T-helper 17 cell (primary cell): ENCODE data around the gene BBX. TPM values are rescaled to one million over a fixed set of nuclear protein-coding genes. Genes with fewer than 3 reads are reported as not detected.

Experiments
- ATAC-seq: fragments of 150-1000 bp; cut with Tn5 transposase; 2 replicates; pipeline ENCODE4 v1.10.0; 2021; ENCODE audit warnings: mild to moderate bottlenecking, moderate library complexity
- DNase-seq, 3 donors: peaks; one replicate each; pipeline versions ENCODE4 v3.0.0 to v3.0.0-alpha.2; 2020 to 2021
- H3K9me3 ChIP-seq: one replicate; pipeline ENCODE4 v1.7.0; 2013; ENCODE audit warnings: low read length, mild to moderate bottlenecking; ENCODE audit not compliant: control insufficient read depth, poor library complexity, severe bottlenecking
- H3K27ac Mint-ChIP-seq: one replicate; pipeline ENCODE4 v1.8.0; 2022; ENCODE audit warnings: mild to moderate bottlenecking, moderate library complexity, mixed read lengths
- H3K27me3 Mint-ChIP-seq: one replicate; pipeline ENCODE4 v1.8.0; 2022; ENCODE audit warnings: mixed read lengths
- H3K36me3 Mint-ChIP-seq: one replicate; pipeline ENCODE4 v1.8.0; 2022; ENCODE audit warnings: low read depth, mixed read lengths
- H3K4me1 Mint-ChIP-seq: one replicate; pipeline ENCODE4 v1.8.0; 2022; ENCODE audit warnings: mild to moderate bottlenecking, mixed read lengths
- H3K4me3 Mint-ChIP-seq: one replicate; pipeline ENCODE4 v1.8.0; 2022; ENCODE audit warnings: mild to moderate bottlenecking, moderate library complexity, mixed read lengths
- total RNA-seq, 4 donors: library from RNA in 2 of 4; stranded (reverse) in 2 of 4; gene quantifications; one replicate each; pipeline ENCODE4 v1.2.3 and lab custom pipeline; 2022 to 2026

The BBX gene
- total RNA-seq, 2 donors from 2014 or later: 76.3 to 86.5 TPM

DNA sequence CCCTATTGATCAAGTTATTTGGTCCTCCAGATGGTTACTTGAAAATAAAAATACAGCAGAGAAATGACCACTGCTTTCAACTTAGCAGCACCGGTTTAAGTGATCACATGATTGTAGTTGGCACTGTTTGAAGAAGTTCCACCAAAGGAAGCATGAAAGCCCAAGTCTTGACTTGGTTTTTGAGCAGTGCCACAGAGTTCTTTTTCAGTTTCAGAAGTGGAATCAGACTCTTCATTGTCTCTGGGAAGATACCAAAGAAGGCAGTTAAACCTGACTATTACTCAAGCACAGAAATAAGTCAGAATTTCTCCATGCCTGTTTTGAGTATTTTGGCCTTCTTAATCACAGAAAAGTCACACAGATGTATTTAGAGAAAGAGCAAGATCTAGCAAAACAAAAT lies 66.7 kb downstream of the BBX start:
- Mint-ChIP-seq H3K4me1 (peaks cover 28% of the 10 kb centered on the region), H3K27me3 (no peaks in the 10 kb centered on the region), H3K4me3 (no peak overlapping the region), H3K36me3 (peaks cover 5% of the 10 kb centered on the region), H3K27ac (no peak overlapping the region)
- DNase-seq (no peak), ATAC-seq (no peak)
- H3K9me3 ChIP-seq: no peaks in the 10 kb centered on the region

GRCh38 chr3:107590786-107591185 lies 68.0 kb downstream of the BBX start:
- H3K9me3 ChIP-seq: no peaks in the 10 kb centered on the region
- H3K36me3 Mint-ChIP-seq: peaks cover 2% of the 10 kb centered on the region
- H3K4me1 Mint-ChIP-seq: peaks cover 26% of the 10 kb centered on the region
- H3K27ac Mint-ChIP-seq: no peak overlapping the region
- ATAC-seq (no peak), DNase-seq (no peak)
- no peak overlapping the region for H3K4me3 Mint-ChIP-seq
- no peaks in the 10 kb centered on the region for H3K27me3 Mint-ChIP-seq

DNA sequence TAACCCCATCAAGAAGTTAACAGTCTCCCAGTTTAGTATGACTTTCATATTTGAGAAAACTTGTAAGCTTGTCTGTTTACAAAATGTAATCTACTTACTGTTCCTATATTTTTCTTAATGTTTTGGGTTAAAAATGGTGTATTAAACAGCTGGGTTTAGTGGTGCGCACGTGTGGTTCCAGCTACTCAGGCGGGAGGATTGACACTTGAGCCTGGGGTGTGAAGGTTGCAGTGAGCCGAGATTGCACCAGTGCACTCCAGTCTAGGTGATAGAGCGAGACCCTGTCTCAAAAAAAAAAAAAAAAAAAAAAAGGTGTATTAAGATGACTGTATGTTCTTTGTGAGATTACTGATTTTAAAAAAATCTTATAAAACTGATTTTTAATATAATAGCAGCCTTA lies 69.3 kb downstream of the BBX start:
- H3K4me1 Mint-ChIP-seq: peaks cover 31% of the 10 kb centered on the region
- no peaks in the 10 kb centered on the region for H3K9me3 ChIP-seq
- H3K36me3 Mint-ChIP-seq: peaks cover 2% of the 10 kb centered on the region
- H3K27me3 Mint-ChIP-seq: no peaks in the 10 kb centered on the region
- ATAC-seq: no peak
- DNase-seq: no peak
- H3K27ac Mint-ChIP-seq: no peak overlapping the region
- no peak overlapping the region for H3K4me3 Mint-ChIP-seq

DNA sequence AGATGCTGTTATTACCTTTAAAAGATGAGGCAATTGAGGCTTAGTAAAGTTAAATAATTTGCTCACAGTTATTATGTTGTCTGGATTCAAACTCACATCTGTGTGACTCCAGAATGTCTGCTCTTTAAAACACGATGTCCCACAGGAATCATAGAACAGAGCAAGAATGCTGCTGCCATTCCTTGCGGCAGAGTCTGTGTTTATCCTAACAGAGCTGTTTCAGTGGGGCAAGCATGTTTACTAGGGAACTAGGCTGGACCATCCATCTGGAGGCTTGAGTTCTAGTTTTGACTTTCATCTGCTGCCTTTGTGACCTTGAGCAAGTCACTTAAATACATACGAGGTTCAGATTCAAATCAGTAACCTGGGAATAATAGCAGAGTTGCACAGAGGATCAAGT lies 72.1 kb downstream of the BBX start:
- DNase-seq (no peak), ATAC-seq (no peak)
- Mint-ChIP-seq H3K36me3 (no peaks in the 10 kb centered on the region), H3K27me3 (no peaks in the 10 kb centered on the region), H3K4me3 (no peak overlapping the region), H3K4me1 (peaks cover 37% of the 10 kb centered on the region), H3K27ac (no peak overlapping the region)
- no peaks in the 10 kb centered on the region for H3K9me3 ChIP-seq

GRCh38 chr3:107596639-107597038 lies 73.9 kb downstream of the BBX start:
- Mint-ChIP-seq H3K4me3 (no peak overlapping the region), H3K4me1 (peaks cover 49% of the 10 kb centered on the region), H3K27me3 (no peaks in the 10 kb centered on the region), H3K36me3 (no peaks in the 10 kb centered on the region), H3K27ac (peak overlapping the region; percentile 19)
- no peak for DNase-seq
- H3K9me3 ChIP-seq: no peaks in the 10 kb centered on the region
- ATAC-seq: no peak

DNA sequence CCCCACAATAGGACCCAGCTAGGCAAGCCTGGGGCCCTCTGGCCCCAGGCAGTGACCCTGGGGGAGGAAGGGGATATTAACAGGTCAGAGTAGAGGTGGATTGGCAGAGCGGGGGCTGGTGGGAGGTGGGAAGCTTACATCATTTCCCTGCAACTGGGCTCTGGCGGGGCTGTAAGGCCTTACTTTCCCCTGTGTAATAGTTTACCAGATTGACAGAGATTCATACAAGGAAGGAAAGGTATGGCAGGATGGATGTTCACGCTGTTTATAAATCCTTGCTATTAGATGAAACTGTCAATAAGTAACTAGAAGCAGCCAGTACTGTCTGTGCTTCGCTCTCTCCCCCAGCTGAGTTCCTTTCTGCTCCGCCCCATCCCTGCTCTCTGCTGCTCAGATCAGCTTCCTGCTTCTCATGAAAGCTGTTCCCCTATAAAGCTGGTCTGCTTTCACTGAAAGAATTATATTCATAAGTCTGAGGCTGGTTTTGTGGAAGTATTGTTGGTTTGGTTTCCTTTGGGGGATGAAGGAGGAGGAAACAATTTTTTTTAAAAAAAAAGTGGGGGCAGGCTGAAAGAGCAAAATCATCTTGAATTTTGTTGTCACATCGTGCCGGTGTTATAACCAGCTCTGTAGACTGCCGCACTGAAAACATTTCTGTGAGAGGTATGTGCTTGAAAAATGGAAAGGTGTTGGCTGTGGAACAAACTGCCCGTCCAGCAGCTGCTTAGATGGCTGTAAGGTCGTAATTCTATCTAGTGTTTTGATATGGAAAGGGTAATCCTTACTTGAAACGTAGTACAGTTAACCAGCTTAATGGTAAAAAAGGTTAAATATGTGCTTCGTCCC lies 76.4 kb downstream of the BBX start:
- H3K9me3 ChIP-seq: no peaks in the 10 kb centered on the region
- peak; percentile 7 to 16 (median 12) for DNase-seq
- Mint-ChIP-seq H3K27ac (peak overlapping the region; percentile 93), H3K4me3 (peak overlapping the region; percentile 91), H3K4me1 (peaks cover 50% of the 10 kb centered on the region), H3K36me3 (no peaks in the 10 kb centered on the region), H3K27me3 (no peaks in the 10 kb centered on the region)
- peak; percentile 91 for ATAC-seq

DNA sequence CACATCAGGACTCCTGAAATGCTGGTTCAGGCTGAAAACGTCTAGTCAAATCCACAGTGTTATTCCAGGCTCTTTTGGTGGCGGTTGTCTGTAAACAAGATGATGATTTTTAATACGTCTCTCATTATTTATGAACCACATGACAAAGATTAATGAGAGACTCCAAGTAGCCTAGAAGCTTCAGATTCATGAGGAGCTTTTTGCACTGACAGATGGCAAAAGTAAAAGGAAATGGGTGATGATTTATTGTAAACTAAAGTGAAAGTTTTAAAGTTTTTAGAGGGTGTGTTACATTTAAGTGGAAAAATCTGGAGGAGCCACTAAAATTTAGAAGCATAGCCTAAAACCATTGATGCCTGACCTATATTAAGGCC lies 77.0 kb downstream of the BBX start:
- H3K27me3 Mint-ChIP-seq: no peaks in the 10 kb centered on the region
- peak overlapping the region; percentile 93 for H3K27ac Mint-ChIP-seq
- no peaks in the 10 kb centered on the region for H3K9me3 ChIP-seq
- peaks cover 50% of the 10 kb centered on the region for H3K4me1 Mint-ChIP-seq
- ATAC-seq: peak; percentile 7
- peak overlapping the region; percentile 91 for H3K4me3 Mint-ChIP-seq
- no peak for DNase-seq
- H3K36me3 Mint-ChIP-seq: no peaks in the 10 kb centered on the region

DNA sequence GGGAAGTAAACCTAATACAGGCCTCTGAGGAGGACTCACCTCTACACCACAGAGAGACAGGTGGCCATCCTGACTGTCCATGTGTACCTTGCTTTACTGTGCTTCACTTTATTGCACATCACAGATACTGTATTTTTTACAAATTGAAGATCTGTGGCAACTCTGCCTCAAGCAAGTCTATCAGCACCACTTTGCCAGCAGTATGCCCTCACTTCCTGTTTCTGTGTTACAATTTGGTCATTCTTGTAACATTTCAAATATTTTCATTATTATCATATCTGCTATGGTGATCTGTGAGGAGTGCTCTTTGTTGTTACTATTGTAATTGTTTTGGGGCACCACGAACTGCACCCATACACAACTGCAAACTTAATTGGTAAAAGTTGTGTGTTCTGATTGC lies 78.0 kb downstream of the BBX start:
- Mint-ChIP-seq H3K27me3 (no peaks in the 10 kb centered on the region), H3K4me1 (peaks cover 50% of the 10 kb centered on the region), H3K36me3 (no peaks in the 10 kb centered on the region), H3K4me3 (peak overlapping the region; percentile 33), H3K27ac (peak overlapping the region; percentile 93)
- DNase-seq (no peak), ATAC-seq (no peak)
- no peaks in the 10 kb centered on the region for H3K9me3 ChIP-seq

- Mint-ChIP-seq H3K4me3 (no peak overlapping the region), H3K4me1 (peaks cover 30% of the 10 kb centered on the region), H3K36me3 (no peaks in the 10 kb centered on the region), H3K27me3 (no peaks in the 10 kb centered on the region), H3K27ac (no peak overlapping the region)
- ATAC-seq (no peak), DNase-seq (no peak)
- H3K9me3 ChIP-seq: no peaks in the 10 kb centered on the region
Measured at GRCh38 chr3:107604057-107604822, 81.5 kb downstream of the BBX start.

GRCh38 chr3:107611775-107612469 lies 89.2 kb downstream of the BBX start:
- H3K9me3 ChIP-seq: no peaks in the 10 kb centered on the region
- no peak for DNase-seq
- no peak overlapping the region for H3K4me3 Mint-ChIP-seq
- H3K27ac Mint-ChIP-seq: no peak overlapping the region
- peaks cover 9% of the 10 kb centered on the region for H3K4me1 Mint-ChIP-seq
- peaks cover 5% of the 10 kb centered on the region for H3K36me3 Mint-ChIP-seq
- H3K27me3 Mint-ChIP-seq: no peaks in the 10 kb centered on the region
- ATAC-seq: no peak

DNA sequence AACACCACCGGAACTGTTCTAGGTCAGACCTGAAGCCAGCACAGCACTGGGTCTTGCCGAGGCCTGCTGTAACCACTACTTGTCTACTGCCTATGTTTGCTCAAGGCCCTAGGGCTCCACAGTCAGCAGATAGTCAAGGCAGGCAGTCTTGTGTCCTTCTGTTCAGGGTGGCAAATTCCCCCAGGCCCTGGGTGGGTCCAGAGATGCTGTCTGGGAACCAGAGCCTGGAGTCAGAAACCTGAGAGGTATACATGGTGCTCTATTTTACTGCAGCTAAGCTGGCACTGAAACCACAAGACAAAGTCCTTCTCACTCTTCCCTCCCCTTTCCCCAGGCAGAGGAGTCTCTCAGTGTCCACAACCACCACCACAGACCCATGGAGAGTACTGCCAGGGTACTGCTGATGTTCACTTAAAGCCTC lies 89.9 kb downstream of the BBX start:
- H3K9me3 ChIP-seq: no peaks in the 10 kb centered on the region
- Mint-ChIP-seq H3K36me3 (peaks cover 5% of the 10 kb centered on the region), H3K4me3 (no peak overlapping the region), H3K4me1 (peaks cover 11% of the 10 kb centered on the region), H3K27me3 (no peaks in the 10 kb centered on the region), H3K27ac (no peak overlapping the region)
- ATAC-seq: no peak
- no peak for DNase-seq

GRCh38 chr3:107619549-107619948 lies 96.8 kb downstream of the BBX start:
- no peak for DNase-seq
- no peak for ATAC-seq
- Mint-ChIP-seq H3K27me3 (no peaks in the 10 kb centered on the region), H3K36me3 (peaks cover 2% of the 10 kb centered on the region), H3K4me3 (no peak overlapping the region), H3K4me1 (peaks cover 39% of the 10 kb centered on the region), H3K27ac (no peak overlapping the region)
- H3K9me3 ChIP-seq: no peaks in the 10 kb centered on the region

DNA sequence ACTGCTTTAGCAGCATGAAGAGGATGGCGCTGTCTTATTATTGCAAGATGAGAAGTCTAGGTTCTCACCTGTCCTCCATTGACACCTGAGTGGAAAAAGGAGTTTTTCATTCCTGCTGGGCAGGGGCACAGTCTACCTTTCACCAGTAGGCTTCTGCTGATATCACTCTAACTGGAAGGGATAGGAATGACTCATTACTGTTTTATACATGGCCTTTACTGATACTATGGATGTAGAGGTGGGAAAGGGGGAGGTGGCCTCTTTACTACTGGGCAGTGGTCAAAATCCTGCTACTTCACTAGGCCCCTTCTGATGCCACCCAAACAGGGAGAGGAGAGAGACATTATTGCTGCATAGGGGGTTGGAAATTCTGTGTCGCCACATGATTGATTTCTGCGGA lies 97.8 kb downstream of the BBX start:
- DNase-seq (no peak), ATAC-seq (no peak)
- Mint-ChIP-seq H3K4me3 (no peak overlapping the region), H3K27me3 (no peaks in the 10 kb centered on the region), H3K36me3 (peaks cover 2% of the 10 kb centered on the region), H3K27ac (no peak overlapping the region), H3K4me1 (peaks cover 33% of the 10 kb centered on the region)
- H3K9me3 ChIP-seq: no peaks in the 10 kb centered on the region
